ENCODE data around the gene ATP8A2. TPM values are rescaled to one million over a fixed set of nuclear protein-coding genes. Genes with fewer than 3 reads are reported as not detected.

The ATP8A2 gene
- total RNA-seq, 2 experiments from 2014 or later, result not detected

GRCh38 chr13:25886438-25887214, 514.9 kb downstream of the ATP8A2 start:
- no peaks in the 10 kb centered on the region for H3K9me3 ChIP-seq (ENCODE audit: low read length)
- BruUV-seq (replicated peaks), result no TSS peak
- DNase-seq (ENCODE audit: low spot score), result no peak
- no peaks in the 10 kb centered on the region for H3K79me2 ChIP-seq (ENCODE audit: insufficient read depth, low read depth, low read length)
- TF ChIP-seq CTCF (conservative IDR thresholded peaks at IDR 0.05; ENCODE audit: low read length), result no peak
- no peak for TF ChIP-seq EZH2phosphoT487 (IDR thresholded peaks at IDR 0.05; ENCODE audit: borderline replicate concordance, low read depth, low read length)
- H3K4me2 ChIP-seq (ENCODE audit: low read length), result no peak overlapping the region
- H3K4me3 ChIP-seq (ENCODE audit: low read depth, low read length, poor library complexity, severe bottlenecking), result no peak overlapping the region
- no peaks in the 10 kb centered on the region for H4K20me1 ChIP-seq (ENCODE audit: insufficient read depth, low read length)
- CTCF ChIA-PET (ENCODE audit: unreplicated experiment), result no interaction called here
- no peaks in the 10 kb centered on the region for H3K36me3 ChIP-seq (ENCODE audit: insufficient read depth, low read length)
- POLR2A ChIA-PET, result no interaction called here
- no peak overlapping the region for H2AFZ ChIP-seq (ENCODE audit: low read length)
- no peak overlapping the region for H3K27ac ChIP-seq (ENCODE audit: low read depth, low read length, poor library complexity, severe bottlenecking)
- H3K9me2 ChIP-seq (ENCODE audit: insufficient read depth, low read length), result no peaks in the 10 kb centered on the region
- intact Hi-C loops (cut with micrococcal nuclease; ENCODE audit: unreplicated experiment), result no loop called here
- H3K4me1 ChIP-seq (ENCODE audit: insufficient read depth, low read length, poor library complexity, severe bottlenecking), result no peaks in the 10 kb centered on the region

GRCh38 chr13:25887962-25888655, 516.3 kb downstream of the ATP8A2 start:
- H3K79me2 ChIP-seq (ENCODE audit: insufficient read depth, low read depth, low read length), result no peaks in the 10 kb centered on the region
- CTCF ChIA-PET (ENCODE audit: unreplicated experiment), result no interaction called here
- intact Hi-C loops (cut with micrococcal nuclease; ENCODE audit: unreplicated experiment), result no loop called here
- H3K4me3 ChIP-seq (ENCODE audit: low read depth, low read length, poor library complexity, severe bottlenecking), result no peak overlapping the region
- TF ChIP-seq EZH2phosphoT487 (IDR thresholded peaks at IDR 0.05; ENCODE audit: borderline replicate concordance, low read depth, low read length), result no peak
- no peak for TF ChIP-seq CTCF (conservative IDR thresholded peaks at IDR 0.05; ENCODE audit: low read length)
- no TSS peak for BruUV-seq (replicated peaks)
- no peak overlapping the region for H3K4me2 ChIP-seq (ENCODE audit: low read length)
- no peak overlapping the region for H2AFZ ChIP-seq (ENCODE audit: low read length)
- H3K36me3 ChIP-seq (ENCODE audit: insufficient read depth, low read length), result no peaks in the 10 kb centered on the region
- H4K20me1 ChIP-seq (ENCODE audit: insufficient read depth, low read length), result no peaks in the 10 kb centered on the region
- no peak overlapping the region for H3K27ac ChIP-seq (ENCODE audit: low read depth, low read length, poor library complexity, severe bottlenecking)
- no peak for DNase-seq (ENCODE audit: low spot score)
- H3K9me3 ChIP-seq (ENCODE audit: low read length), result no peaks in the 10 kb centered on the region
- POLR2A ChIA-PET, result no interaction called here
- no peaks in the 10 kb centered on the region for H3K4me1 ChIP-seq (ENCODE audit: insufficient read depth, low read length, poor library complexity, severe bottlenecking)
- H3K9me2 ChIP-seq (ENCODE audit: insufficient read depth, low read length), result no peaks in the 10 kb centered on the region

Measured in OCI-LY7 (cell line).